DOHH2 (cell line): ENCODE data around the gene TRPM2.

Experiments
- H3F3A ChIP-seq: fragments of 200-600 bp; sonication (generic), shearing (Covaris generic); 2 replicates; pipeline ENCODE4 v1.6.0; 2016; ENCODE audit warnings: antibody characterized with exemption, mild to moderate bottlenecking; ENCODE audit not compliant: control insufficient read depth, insufficient read depth
- H3K27ac ChIP-seq: fragments of 200-600 bp; sonication (generic); 2 replicates; pipeline ENCODE4 v1.5.1; 2014; ENCODE audit warnings: low read depth, mild to moderate bottlenecking, low read length, moderate library complexity
- H3K27me3 ChIP-seq: fragments of 200-600 bp; sonication (generic); 2 replicates; pipeline ENCODE4 v1.6.1; 2014; ENCODE audit warnings: mild to moderate bottlenecking, low read length, mixed read lengths; ENCODE audit not compliant: control insufficient read depth
- H3K36me3 ChIP-seq: fragments of 200-600 bp; sonication (generic); 2 replicates; pipeline ENCODE4 v1.6.1; 2014; ENCODE audit warnings: mild to moderate bottlenecking, low read length, moderate library complexity, mixed read lengths; ENCODE audit not compliant: control insufficient read depth
- H3K4me1 ChIP-seq: fragments of 200-600 bp; sonication (generic); 2 replicates; pipeline ENCODE4 v1.6.1; 2014; ENCODE audit warnings: mild to moderate bottlenecking, low read length, mixed read lengths; ENCODE audit not compliant: control insufficient read depth
- H3K4me2 ChIP-seq: fragments of 200-600 bp; sonication (generic); 2 replicates; pipeline ENCODE4 v1.6.0; 2014; ENCODE audit warnings: mild to moderate bottlenecking, low read length, moderate library complexity
- H3K4me3 ChIP-seq: fragments of 200-600 bp; sonication (generic); 2 replicates; pipeline ENCODE4 v1.5.1; 2014; ENCODE audit warnings: mild to moderate bottlenecking, low read length, mixed read lengths
- H3K79me2 ChIP-seq: fragments of 200-600 bp; sonication (generic); 2 replicates; pipeline ENCODE4 v1.6.1; 2014; ENCODE audit warnings: mild to moderate bottlenecking, low read length, mixed read lengths; ENCODE audit not compliant: control insufficient read depth
- H3K9me2 ChIP-seq: fragments of 200-600 bp; sonication (generic); replicated peaks from 2 replicates; pipeline ENCODE4 v1.6.1; 2014; ENCODE audit warnings: mild to moderate bottlenecking, low read length, mixed read lengths; ENCODE audit not compliant: control insufficient read depth
- H3K9me3 ChIP-seq: fragments of 200-600 bp; sonication (generic); 2 replicates; pipeline ENCODE4 v1.6.1; 2014; ENCODE audit warnings: antibody characterized with exemption, low read length, mixed read lengths; ENCODE audit not compliant: control insufficient read depth, insufficient read depth
- H4K20me1 ChIP-seq: fragments of 200-600 bp; sonication (generic); 2 replicates; pipeline ENCODE4 v1.6.0; 2014; ENCODE audit warnings: low read depth, mild to moderate bottlenecking, antibody characterized with exemption, low read length, moderate library complexity; ENCODE audit not compliant: control insufficient read depth, insufficient read depth
- CTCF ChIP-seq: fragments of 200-600 bp; sonication (generic); IDR thresholded peaks from one replicate; pipeline ENCODE4 v1.5.1; 2014; ENCODE audit warnings: antibody characterized with exemption, mild to moderate bottlenecking, low read depth, low read length; ENCODE audit not compliant: poor library complexity, severe bottlenecking
- EZH2phosphoT487 ChIP-seq: fragments of 200-600 bp; sonication (generic); IDR thresholded peaks from 2 replicates; pipeline ENCODE4 v1.6.1; 2017; ENCODE audit warnings: borderline replicate concordance, mild to moderate bottlenecking, antibody characterized with exemption, low read length, moderate library complexity, mixed read lengths

Gene TRPM2

GRCh38 chr21:44353191-44353970 is at the start of gene TRPM2:
TSS of gene TRPM2 (plus strand) at chr21:44353621. CDS start at chr21:44353701, 80 bp downstream.
- no peak for TF ChIP-seq EZH2phosphoT487
- H4K20me1 ChIP-seq, result no peaks in the 10 kb centered on the region
- peaks cover 30% of the 10 kb centered on the region for H3K4me1 ChIP-seq
- H3K36me3 ChIP-seq, result no peaks in the 10 kb centered on the region
- H3K4me2 ChIP-seq, result peak within 1 kb of the TSS; percentile 44
- H3K9me2 ChIP-seq, result no peaks in the 10 kb centered on the region
- H3K9me3 ChIP-seq, result no peaks in the 10 kb centered on the region
- no peaks in the 10 kb centered on the region for H3F3A ChIP-seq
- no peaks in the 10 kb centered on the region for H3K27me3 ChIP-seq
- H3K4me3 ChIP-seq, result no peak within 1 kb of the TSS
- H3K79me2 ChIP-seq, result no peaks in the 10 kb centered on the region
- H3K27ac ChIP-seq, result no peak within 1 kb of the TSS

GRCh38 chr21:44304011-44304616 is 49.3 kb upstream of the TRPM2 start:
- TF ChIP-seq EZH2phosphoT487 (no peak), CTCF (no peak)
- peaks cover 77% of the 10 kb centered on the region for H3K36me3 ChIP-seq
- no peak overlapping the region for H3K4me2 ChIP-seq
- H3F3A ChIP-seq, result peaks cover 3% of the 10 kb centered on the region
- H3K79me2 ChIP-seq, result peaks cover 74% of the 10 kb centered on the region
- peaks cover 45% of the 10 kb centered on the region for H3K4me1 ChIP-seq
- H3K9me2 ChIP-seq, result no peaks in the 10 kb centered on the region
- no peak overlapping the region for H3K4me3 ChIP-seq
- peaks cover 30% of the 10 kb centered on the region; the same call in 1 of the 2 replicates for H4K20me1 ChIP-seq
- H3K27ac ChIP-seq, result no peak overlapping the region
- no peaks in the 10 kb centered on the region for H3K9me3 ChIP-seq
- H3K27me3 ChIP-seq, result no peaks in the 10 kb centered on the region

GRCh38 chr21:44304877-44305293 is 48.5 kb upstream of the TRPM2 start:
- peaks cover 74% of the 10 kb centered on the region for H3K79me2 ChIP-seq

More at GRCh38 chr21:44304877-44305293, 48.5 kb upstream of the TRPM2 start:
- H3K9me2 ChIP-seq, result no peaks in the 10 kb centered on the region
- no peak for TF ChIP-seq EZH2phosphoT487
- TF ChIP-seq CTCF, result peak; percentile 83
- peaks cover 41% of the 10 kb centered on the region for H3K4me1 ChIP-seq
- H3F3A ChIP-seq, result no peaks in the 10 kb centered on the region; the same call in 1 of the 2 replicates
- H3K36me3 ChIP-seq, result peaks cover 84% of the 10 kb centered on the region
- H4K20me1 ChIP-seq, result peaks cover 30% of the 10 kb centered on the region; the same call in 1 of the 2 replicates
- H3K27me3 ChIP-seq, result no peaks in the 10 kb centered on the region
- H3K27ac ChIP-seq, result no peak overlapping the region
- H3K4me3 ChIP-seq, result no peak overlapping the region
- H3K9me3 ChIP-seq, result no peaks in the 10 kb centered on the region
- H3K4me2 ChIP-seq, result peak overlapping the region; percentile 20; the same call in 1 of the 2 replicates
